HK-2 (cell line): Measurements from ENCODE around the gene LPP.
A peak's percentile ranks its signal among the peaks of the same experiment; 100 is the strongest.
"Not testable (repeated sequence)": the region's sequence is repeated elsewhere in the genome, so short reads cannot be mapped to it uniquely, and the experiment has no call there.

ENCODE experiments used
- DNase-seq: peaks from one replicate; pipeline ENCODE4 v3.0.0-alpha.2; 2018; ENCODE audit not compliant: unreplicated experiment

LPP gene

GRCh38 chr3:188584958-188585689 is 431.2 kb downstream of the LPP start:
- DNase-seq = no peak

- DNase-seq = no peak
Observed at GRCh38 chr3:188589071-188589470, 435.1 kb downstream of the LPP start.

GRCh38 chr3:188589771-188590170 is 435.8 kb downstream of the LPP start:
- no peak for DNase-seq

DNA sequence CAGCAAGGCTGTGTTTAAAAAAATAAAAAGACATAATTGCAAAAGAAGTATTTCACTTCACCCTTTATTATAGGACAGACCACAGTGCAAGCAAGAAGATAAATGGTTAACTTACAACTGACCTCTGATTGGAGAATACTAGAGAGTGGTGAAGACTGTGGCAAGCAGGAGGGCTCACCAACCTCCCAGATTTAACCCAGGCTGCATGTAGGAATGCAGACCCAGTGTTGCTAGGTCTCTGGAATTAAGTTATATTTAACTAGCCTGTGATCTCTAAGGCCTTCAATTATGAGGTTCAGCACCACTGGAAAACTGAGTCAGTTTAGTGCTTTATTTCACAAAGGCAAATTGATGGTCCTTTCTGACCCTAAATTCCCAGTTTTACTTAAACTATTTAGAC is 436.6 kb downstream of the LPP start:
- peak; percentile 42 for DNase-seq

DNA sequence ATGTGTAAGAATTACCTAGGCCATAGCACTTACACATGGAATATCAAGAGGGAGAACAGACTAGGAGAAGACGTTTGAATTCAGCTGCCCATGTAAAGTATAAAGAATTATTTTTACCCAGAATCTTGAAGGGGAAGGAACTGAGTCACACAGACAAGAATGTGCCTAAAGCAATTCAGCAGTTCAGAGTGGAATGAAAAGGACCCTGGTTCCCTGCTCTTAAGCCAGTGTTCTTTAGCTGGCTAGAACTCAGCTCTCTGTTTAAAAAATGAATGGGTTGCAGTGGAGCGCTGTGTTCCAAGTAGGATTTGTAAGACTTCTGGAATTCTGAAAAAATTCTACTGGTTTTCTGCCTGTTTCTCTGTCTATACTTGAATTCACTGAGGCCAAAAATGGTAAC is 440.2 kb downstream of the LPP start:
- DNase-seq = no peak

GRCh38 chr3:188595890-188596376 is 442.0 kb downstream of the LPP start:
- no peak for DNase-seq

- no peak for DNase-seq
Observed at GRCh38 chr3:188598894-188599293, 444.9 kb downstream of the LPP start.

- DNase-seq = no peak
Observed at GRCh38 chr3:188602111-188602510, 448.2 kb downstream of the LPP start.

DNA sequence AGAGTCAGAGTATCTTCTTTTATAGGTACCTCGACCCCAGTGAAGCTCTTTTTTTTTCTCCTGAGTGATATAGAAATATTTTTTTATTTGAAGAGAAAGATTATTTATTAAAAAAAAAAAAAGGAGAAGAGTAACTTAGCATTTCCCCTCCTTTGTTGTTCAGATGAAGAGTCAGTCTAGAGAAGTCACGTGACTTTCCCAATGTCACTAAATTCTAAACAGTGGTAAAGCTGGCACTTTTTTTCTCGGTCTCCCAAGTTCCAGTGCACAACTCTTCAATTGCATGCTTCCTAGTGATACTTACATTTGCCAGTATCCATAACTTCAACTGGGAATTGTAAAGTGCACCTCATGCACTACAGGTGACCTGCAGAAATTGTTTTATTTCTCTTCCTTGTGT is 448.7 kb downstream of the LPP start:
- no peak for DNase-seq

DNA sequence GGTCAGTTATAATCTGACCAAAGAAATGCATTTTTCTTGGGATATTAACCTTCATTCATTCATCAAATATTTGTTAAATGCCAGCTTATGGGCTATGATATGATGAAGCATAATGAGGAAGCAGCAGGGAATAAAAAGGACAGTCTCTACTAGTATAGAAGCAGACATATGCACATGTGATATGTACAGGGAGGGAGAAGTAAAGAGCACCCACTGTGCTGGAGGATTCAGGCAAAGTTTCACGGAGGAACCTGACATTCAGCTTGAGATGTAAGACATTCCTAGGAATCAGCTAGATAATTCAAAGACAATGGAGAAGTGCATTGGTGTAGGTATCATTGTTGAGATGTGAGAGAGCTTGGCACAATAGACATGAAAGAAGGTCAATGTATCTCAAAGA is 450.7 kb downstream of the LPP start:
- no peak for DNase-seq

DNA sequence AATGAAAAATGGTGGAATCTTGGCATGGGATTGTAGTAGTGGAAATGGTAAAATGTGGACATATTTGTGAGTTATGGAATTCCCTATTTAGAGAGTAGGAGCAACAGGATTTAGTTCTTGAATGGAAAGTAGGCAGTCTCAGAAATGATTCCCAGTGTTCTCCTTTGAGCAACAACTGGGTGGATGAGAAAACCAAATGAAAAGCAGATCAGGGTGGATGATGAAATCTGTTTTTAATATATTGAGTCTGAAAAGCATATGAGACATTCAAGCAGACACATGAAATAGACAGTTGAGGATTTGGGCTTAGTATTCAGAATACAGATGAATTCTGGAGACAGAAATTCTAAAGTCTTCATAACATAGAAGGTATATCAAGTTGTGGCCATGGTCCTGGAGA is 451.3 kb downstream of the LPP start:
- DNase-seq = no peak

- no peak for DNase-seq
Observed at GRCh38 chr3:188605905-188606304, 451.9 kb downstream of the LPP start.

DNA sequence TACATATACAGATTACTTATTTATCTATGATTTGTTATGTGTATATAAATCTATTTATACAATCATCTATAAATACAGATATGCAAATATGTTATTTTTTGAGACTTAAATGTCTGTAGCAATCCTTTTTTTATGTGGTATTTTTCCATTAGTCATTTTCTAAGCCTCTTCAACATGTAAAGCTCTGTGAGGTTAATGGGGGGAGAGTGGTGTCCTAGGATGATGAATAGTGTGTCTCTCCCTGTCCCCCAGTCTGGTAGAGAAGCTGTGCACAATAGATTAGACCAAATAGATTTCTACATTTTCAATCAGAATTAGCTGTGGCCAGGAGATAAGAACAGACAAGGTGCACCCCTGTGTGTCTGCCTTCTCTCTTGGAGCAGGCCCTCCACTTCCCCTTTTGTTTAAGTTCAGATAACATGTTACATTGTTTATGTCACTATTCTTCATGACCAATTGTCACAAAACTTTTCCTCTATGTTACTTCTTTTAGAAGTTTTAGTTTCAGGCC is 453.9 kb downstream of the LPP start:
- DNase-seq = no peak

DNA sequence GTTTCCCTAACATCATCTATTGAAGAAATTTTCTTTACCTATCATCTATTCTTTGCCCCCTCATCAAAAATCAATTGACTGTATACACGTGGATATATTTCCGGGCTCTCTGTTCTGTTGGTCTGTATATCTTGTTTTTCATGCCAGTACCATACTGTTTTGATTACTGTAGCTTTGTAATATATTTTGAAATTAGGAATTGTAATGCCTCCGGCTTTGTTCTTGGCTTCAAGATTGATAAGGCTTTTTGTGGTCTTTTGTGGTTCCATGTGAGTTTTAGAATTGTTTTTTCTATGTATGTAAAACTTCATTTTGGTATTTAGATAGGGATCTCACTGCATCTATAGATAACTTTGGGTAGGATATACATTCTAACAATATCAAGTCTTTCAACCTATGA is 454.4 kb downstream of the LPP start:
- DNase-seq = no peak

DNA sequence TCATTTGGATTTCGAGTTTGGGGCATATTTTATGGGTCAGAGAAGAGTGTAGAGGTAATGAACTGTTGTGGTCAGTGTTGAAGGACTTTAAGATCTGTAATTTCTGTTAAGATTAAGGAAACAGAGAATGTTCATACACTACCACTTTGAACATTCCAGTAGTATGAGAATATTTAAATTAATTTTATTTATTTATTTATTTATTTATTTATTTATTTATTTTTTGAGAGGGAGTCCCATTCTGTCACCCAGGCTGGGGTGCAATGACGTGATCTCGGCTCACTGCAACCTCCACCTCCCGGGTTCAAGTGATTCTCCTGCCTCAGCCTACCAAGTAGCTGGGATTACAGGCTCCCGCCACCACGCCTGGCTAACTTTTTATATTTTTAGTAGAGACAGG is 459.8 kb downstream of the LPP start:
- not testable (repeated sequence) for DNase-seq

- no peak for DNase-seq
Observed at GRCh38 chr3:188617270-188617669, 463.3 kb downstream of the LPP start.

DNA sequence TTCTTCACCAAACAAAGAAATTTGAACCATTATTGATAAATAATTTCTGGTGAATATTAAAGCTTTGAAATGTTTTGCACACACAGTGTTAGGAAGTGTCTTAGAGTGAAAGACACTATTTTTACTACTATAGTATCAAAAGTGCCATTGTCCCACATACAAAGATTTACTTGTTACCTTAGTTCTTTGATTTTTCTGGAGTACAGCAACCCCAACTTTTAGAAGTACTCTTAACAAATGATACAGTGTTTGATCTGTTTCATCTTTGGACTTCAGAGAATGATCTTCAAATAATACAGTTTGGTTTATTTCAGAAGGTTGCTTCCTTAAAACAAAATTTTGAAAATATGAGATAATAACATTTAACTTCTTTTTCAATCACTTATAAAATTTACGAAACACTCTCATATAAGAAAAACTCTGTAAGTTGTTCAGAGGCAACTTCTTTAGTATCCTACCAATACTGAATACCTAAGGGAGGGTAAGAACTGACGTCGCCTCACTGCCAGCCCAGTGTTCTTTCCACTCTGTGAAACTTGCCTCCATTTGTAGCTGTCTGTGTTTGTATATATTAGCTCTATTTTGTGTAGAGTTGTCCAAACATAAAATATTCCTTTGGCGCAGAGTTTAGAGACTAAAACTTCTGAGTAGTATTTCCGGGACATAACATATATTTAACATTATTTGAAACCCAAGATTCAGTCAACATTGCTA is 464.2 kb downstream of the LPP start:
- DNase-seq = no peak

GRCh38 chr3:188620752-188621151 is 466.8 kb downstream of the LPP start:
- DNase-seq = no peak

DNA sequence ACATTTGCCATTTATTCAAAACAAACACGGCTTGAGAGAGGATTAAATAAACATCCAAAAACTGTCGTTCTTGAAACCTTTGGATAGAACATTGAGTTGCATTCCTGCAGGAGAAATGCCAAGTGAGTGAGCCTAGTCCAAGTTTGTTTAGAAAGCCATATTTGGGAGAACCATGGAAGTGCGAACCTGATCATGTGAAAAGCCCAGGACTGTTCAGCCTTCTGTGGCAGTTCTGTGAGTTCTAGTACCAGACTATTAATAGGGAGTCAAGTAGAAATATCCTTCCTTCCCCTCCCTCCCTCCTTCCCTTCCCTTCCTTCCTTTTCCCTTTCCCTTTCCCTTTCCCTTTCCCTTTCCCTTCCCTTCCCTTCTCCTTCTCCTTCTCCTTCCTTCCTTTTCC is 470.4 kb downstream of the LPP start:
- DNase-seq = no peak

DNA sequence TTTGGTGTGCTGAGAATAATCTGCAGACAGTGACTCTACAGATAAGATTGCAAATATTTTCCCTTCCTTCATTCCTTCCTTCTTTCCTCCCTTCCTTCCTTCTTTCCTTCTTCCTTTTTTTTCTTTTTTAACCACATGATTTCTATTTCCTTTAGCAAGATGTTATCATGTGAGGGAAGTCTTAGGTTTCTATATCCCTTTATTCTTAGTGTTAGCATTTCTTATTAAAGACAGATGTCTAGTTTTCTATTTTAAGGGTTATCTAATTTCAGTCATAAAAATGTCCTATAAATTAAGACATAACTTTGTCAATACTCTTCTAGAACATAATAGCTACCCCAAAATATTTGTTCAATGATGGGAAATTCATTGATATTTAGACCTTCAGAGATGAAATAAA is 470.9 kb downstream of the LPP start:
- DNase-seq = no peak

DNA sequence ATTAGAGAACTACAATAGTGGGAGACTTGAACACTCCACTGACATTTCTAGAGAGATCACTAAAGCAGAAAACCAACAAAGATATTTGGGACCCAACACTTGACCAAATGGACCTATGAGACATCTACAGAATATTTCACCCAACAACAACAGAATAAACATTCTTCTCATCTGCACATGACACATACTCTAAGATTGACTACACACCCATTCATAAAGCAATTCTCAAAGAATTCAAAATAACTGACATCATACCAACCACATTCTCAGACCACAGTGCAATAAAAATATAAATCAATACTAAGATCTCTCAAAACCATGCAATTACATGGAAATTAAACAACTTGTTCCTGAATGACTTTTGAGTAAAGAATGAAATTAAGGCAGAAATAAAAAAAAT is 473.7 kb downstream of the LPP start:
- no peak for DNase-seq

DNA sequence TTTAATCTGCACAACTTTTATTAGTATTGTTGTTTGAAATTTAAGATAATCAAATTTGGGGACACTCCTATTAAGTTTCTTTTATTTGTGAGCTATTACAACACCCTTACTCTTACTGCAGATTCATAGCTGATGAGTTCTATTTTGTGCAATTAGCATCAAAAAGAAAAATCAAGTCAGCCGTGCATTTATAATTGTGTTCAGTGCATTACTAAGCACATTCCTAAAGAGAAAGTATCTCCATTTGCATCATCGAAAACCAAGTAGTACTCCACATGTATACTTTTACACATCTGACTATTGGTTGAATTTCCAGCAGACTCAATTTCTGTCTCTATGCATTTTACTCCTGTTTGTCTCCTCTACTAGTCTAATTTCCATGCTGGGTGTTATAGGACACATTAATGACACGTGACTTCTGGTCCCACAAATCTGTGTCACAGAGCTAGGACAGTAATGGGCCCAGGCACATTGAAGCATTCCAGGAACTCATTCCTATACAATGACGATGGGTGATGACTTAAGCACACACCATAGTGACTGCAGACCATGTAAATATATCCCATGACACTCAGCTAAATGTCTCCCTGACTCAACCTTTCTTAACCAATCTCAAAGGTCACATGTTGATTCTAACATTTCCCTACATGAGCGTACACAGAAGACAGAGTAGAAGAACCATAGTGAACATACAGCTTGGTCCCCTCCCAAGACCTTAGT is 477.5 kb downstream of the LPP start:
- DNase-seq = no peak

- no peak for DNase-seq
Observed at GRCh38 chr3:188633206-188633605, 479.2 kb downstream of the LPP start.
